GM12891 (cell line): ENCODE results near the gene PKLR.

ENCODE experiments used
- POLR2AphosphoS5 ChIP-seq: IDR thresholded peaks from 2 replicates; pipeline ENCODE4 v1.6.1; 2011; ENCODE audit warnings: low read depth, low read length, control low read depth
- SPI1 ChIP-seq: IDR thresholded peaks from 2 replicates; pipeline ENCODE4 v1.6.1; 2011; ENCODE audit warnings: low read depth, low read length, control low read depth

DNA sequence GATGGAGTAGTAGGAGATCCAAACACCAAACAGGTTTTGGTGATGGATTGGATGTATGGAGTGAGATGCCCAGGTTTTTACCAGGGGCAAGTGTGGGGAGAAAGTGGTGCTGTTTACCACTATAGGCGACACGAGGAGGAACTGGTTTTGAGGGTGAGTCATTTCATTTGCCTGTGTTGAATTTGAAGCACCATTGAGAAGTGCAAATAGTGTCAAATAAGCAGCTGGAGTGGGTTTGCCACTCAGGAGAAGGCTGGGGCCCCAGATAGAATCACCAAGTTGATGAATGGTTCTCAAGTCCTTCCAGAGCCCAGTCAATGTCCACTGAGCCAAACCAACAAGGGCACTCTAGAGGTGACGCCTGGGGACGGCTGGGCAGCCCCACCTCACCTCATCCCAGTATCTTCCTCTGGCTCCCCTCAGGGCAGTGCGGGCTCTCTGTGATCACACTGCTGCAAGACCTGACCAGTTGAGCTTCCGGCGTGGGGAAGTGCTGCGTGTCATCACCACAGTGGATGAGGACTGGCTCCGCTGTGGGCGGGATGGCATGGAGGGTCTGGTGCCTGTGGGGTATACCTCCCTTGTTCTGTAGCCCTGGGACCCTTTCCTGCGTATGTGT is 28.9 kb upstream of the PKLR start:
- no peak for TF ChIP-seq POLR2AphosphoS5
- TF ChIP-seq SPI1 = peak; percentile 49
